ENCODE measurements around the gene CXXC5.

GRCh38 chr5:139635191-139635590 is 13.0 kb upstream of the CXXC5 start:
- TF ChIP-seq EZH2 (IDR thresholded peaks at IDR 0.05; ENCODE audit: borderline replicate concordance, low read length): no peak
- TF ChIP-seq CTCF (conservative IDR thresholded peaks at IDR 0.05 in 1 of 2, IDR thresholded peaks at IDR 0.05 in 1 of 2; ENCODE audit: extremely low read depth in 1 of 2, insufficient read depth in 1 of 2, low read depth in 1 of 2, low read length in 2 of 2): no peak
